Duodenal mucosa (tissue), 2 donors: ENCODE measurements around the gene USP24.
"Not testable (repeated sequence)": the region's sequence is repeated elsewhere in the genome, so short reads cannot be mapped to it uniquely, and the experiment has no call there.

ENCODE experiments used
- H3K27ac ChIP-seq: one replicate; pipeline ENCODE4 v1.7.0; 2013; ENCODE audit warnings: low read depth, low read length
- H3K27me3 ChIP-seq, 2 donors: one replicate each; pipeline ENCODE4 v1.7.0; 2013; ENCODE audit warnings: low read length in 2 of 2, control low read depth in 1 of 2; ENCODE audit not compliant: insufficient read depth in 2 of 2, control insufficient read depth in 1 of 2
- H3K36me3 ChIP-seq, 2 donors: one replicate each; pipeline ENCODE4 v1.7.0; 2013; ENCODE audit warnings: low read length in 2 of 2, control low read depth in 1 of 2; ENCODE audit not compliant: insufficient read depth in 2 of 2, control insufficient read depth in 1 of 2
- H3K4me1 ChIP-seq, 2 donors: one replicate each; pipeline ENCODE4 v1.7.0; 2013; ENCODE audit warnings: low read length in 2 of 2, control low read depth in 1 of 2; ENCODE audit not compliant: insufficient read depth in 2 of 2, control insufficient read depth in 1 of 2
- H3K4me3 ChIP-seq, 2 donors: one replicate each; pipeline ENCODE4 v1.7.0; 2013; ENCODE audit warnings: low read length in 2 of 2, low read depth in 1 of 2
- H3K9ac ChIP-seq, 2 donors: one replicate each; pipeline ENCODE4 v1.7.0; 2013; ENCODE audit warnings: low read length in 2 of 2, low read depth in 1 of 2
- H3K9me3 ChIP-seq, 2 donors: one replicate each; pipeline ENCODE4 v1.7.0; 2013; ENCODE audit warnings: low read length in 2 of 2, control low read depth in 1 of 2; ENCODE audit not compliant: control insufficient read depth in 1 of 2

The USP24 gene

GRCh38 chr1:55131218-55131617, 83.9 kb downstream of the USP24 start:
- H3K36me3 ChIP-seq = peaks cover 41 to 85% of the 10 kb centered on the region in 2 donors

GRCh38 chr1:55129194-55129728, 85.9 kb downstream of the USP24 start:
- Histone ChIP-seq H3K36me3 (peaks cover 46 to 87% of the 10 kb centered on the region in 2 donors), H3K27ac (no peak overlapping the region), H3K27me3 (no peaks in the 10 kb centered on the region), H3K4me1 (no peaks in the 10 kb centered on the region), H3K9ac (no peak overlapping the region), H3K4me3 (no peak overlapping the region), H3K9me3 (no peaks in the 10 kb centered on the region)

More at GRCh38 chr1:55131218-55131617, 83.9 kb downstream of the USP24 start:
- no peak overlapping the region for H3K9ac ChIP-seq
- H3K27me3 ChIP-seq = no peaks in the 10 kb centered on the region
- H3K4me3 ChIP-seq = no peak overlapping the region
- H3K4me1 ChIP-seq = no peaks in the 10 kb centered on the region
- no peaks in the 10 kb centered on the region for H3K9me3 ChIP-seq
- no peak overlapping the region for H3K27ac ChIP-seq

- Histone ChIP-seq H3K27ac (no peak overlapping the region), H3K4me3 (no peak overlapping the region), H3K4me1 (no peaks in the 10 kb centered on the region), H3K36me3 (peaks cover 50 to 87% of the 10 kb centered on the region in 2 donors), H3K9ac (no peak overlapping the region), H3K9me3 (no peaks in the 10 kb centered on the region), H3K27me3 (no peaks in the 10 kb centered on the region)
These were observed 86.7 kb downstream of the USP24 start for GRCh38 chr1:55128418-55128995.

- peaks cover 56 to 90% of the 10 kb centered on the region in 2 donors for H3K36me3 ChIP-seq
- H3K27ac ChIP-seq = no peak overlapping the region
These were observed 87.3 kb downstream of the USP24 start for GRCh38 chr1:55127827-55128343.

GRCh38 chr1:55124470-55124869, 90.7 kb downstream of the USP24 start:
- peaks cover 63 to 88% of the 10 kb centered on the region in 2 donors for H3K36me3 ChIP-seq
- H3K9ac ChIP-seq = no peak overlapping the region

More at GRCh38 chr1:55127827-55128343, 87.3 kb downstream of the USP24 start:
- no peak overlapping the region for H3K9ac ChIP-seq
- no peaks in the 10 kb centered on the region for H3K4me1 ChIP-seq
- no peak overlapping the region for H3K4me3 ChIP-seq
- no peaks in the 10 kb centered on the region for H3K9me3 ChIP-seq
- H3K27me3 ChIP-seq = no peaks in the 10 kb centered on the region

GRCh38 chr1:55120538-55120937, 94.6 kb downstream of the USP24 start:
- H3K27me3 ChIP-seq = no peaks in the 10 kb centered on the region
- no peak overlapping the region for H3K27ac ChIP-seq
- H3K36me3 ChIP-seq = peaks cover 49 to 74% of the 10 kb centered on the region in 2 donors

More at GRCh38 chr1:55124470-55124869, 90.7 kb downstream of the USP24 start:
- H3K9me3 ChIP-seq = no peaks in the 10 kb centered on the region
- no peak overlapping the region for H3K27ac ChIP-seq
- H3K27me3 ChIP-seq = no peaks in the 10 kb centered on the region
- H3K4me3 ChIP-seq = no peak overlapping the region
- no peaks in the 10 kb centered on the region for H3K4me1 ChIP-seq

GRCh38 chr1:55118651-55119329, 96.4 kb downstream of the USP24 start:
- no peaks in the 10 kb centered on the region for H3K4me1 ChIP-seq
- peaks cover 35 to 57% of the 10 kb centered on the region in 2 donors for H3K36me3 ChIP-seq
- no peak overlapping the region for H3K27ac ChIP-seq
- no peak overlapping the region for H3K9ac ChIP-seq
- H3K9me3 ChIP-seq = no peaks in the 10 kb centered on the region
- no peak overlapping the region for H3K4me3 ChIP-seq
- H3K27me3 ChIP-seq = no peaks in the 10 kb centered on the region

More at GRCh38 chr1:55120538-55120937, 94.6 kb downstream of the USP24 start:
- Histone ChIP-seq H3K4me1 (no peaks in the 10 kb centered on the region), H3K4me3 (no peak overlapping the region), H3K9ac (no peak overlapping the region), H3K9me3 (no peaks in the 10 kb centered on the region)

- Histone ChIP-seq H3K4me1 (no peaks in the 10 kb centered on the region), H3K9ac (no peak overlapping the region), H3K36me3 (peaks cover 27 to 48% of the 10 kb centered on the region in 2 donors), H3K9me3 (no peaks in the 10 kb centered on the region), H3K27ac (no peak overlapping the region), H3K4me3 (no peak overlapping the region), H3K27me3 (no peaks in the 10 kb centered on the region)
These were observed 97.2 kb downstream of the USP24 start for GRCh38 chr1:55117941-55118340.

- not testable (repeated sequence) for H3K4me3 ChIP-seq, H3K27me3 ChIP-seq, H3K9me3 ChIP-seq, H3K4me1 ChIP-seq, H3K27ac ChIP-seq, H3K9ac ChIP-seq
- peaks cover 35 to 68% of the 10 kb centered on the region in 2 donors for H3K36me3 ChIP-seq
These were observed 106.2 kb downstream of the USP24 start for GRCh38 chr1:55109005-55109404.

GRCh38 chr1:55107101-55107500, 108.1 kb downstream of the USP24 start:
- H3K36me3 ChIP-seq = peaks cover 41 to 84% of the 10 kb centered on the region in 2 donors
- no peak overlapping the region for H3K9ac ChIP-seq
- no peaks in the 10 kb centered on the region for H3K9me3 ChIP-seq
- H3K27ac ChIP-seq = no peak overlapping the region
- no peaks in the 10 kb centered on the region for H3K4me1 ChIP-seq
- no peak overlapping the region for H3K4me3 ChIP-seq
- H3K27me3 ChIP-seq = no peaks in the 10 kb centered on the region
